Mucosa of stomach (tissue), 1 donor: ENCODE measurements around the gene SLC5A1.

Experiments used
- H3K27me3 ChIP-seq: one replicate; pipeline ENCODE4 v1.7.0; 2013; ENCODE audit warnings: mild to moderate bottlenecking, low read length; ENCODE audit not compliant: control insufficient read depth, insufficient read depth
- H3K36me3 ChIP-seq: one replicate; pipeline ENCODE4 v1.7.0; 2013; ENCODE audit warnings: low read length; ENCODE audit not compliant: control insufficient read depth, insufficient read depth
- H3K4me1 ChIP-seq: one replicate; pipeline ENCODE4 v1.7.0; 2013; ENCODE audit warnings: mild to moderate bottlenecking, low read length; ENCODE audit not compliant: control insufficient read depth, insufficient read depth
- H3K4me3 ChIP-seq: one replicate; pipeline ENCODE4 v1.7.0; 2013; ENCODE audit warnings: low read length
- H3K9ac ChIP-seq: one replicate; pipeline ENCODE4 v1.7.0; 2013; ENCODE audit warnings: mild to moderate bottlenecking, low read length, moderate library complexity
- H3K9me3 ChIP-seq: one replicate; pipeline ENCODE4 v1.7.0; 2013; ENCODE audit warnings: mild to moderate bottlenecking, low read length, moderate library complexity; ENCODE audit not compliant: control insufficient read depth
- donor health status: Pancreatic carcinoma.

Gene SLC5A1

GRCh38 chr22:32042924-32043323 is at the start of gene SLC5A1:
SLC5A1 (plus strand) TSS chr22:32043261; CDS start chr22:32043282, 21 bp downstream.
- H3K27me3 ChIP-seq: peaks cover 7% of the 10 kb centered on the region
- H3K9me3 ChIP-seq: no peaks in the 10 kb centered on the region
- H3K4me1 ChIP-seq: peaks cover 16% of the 10 kb centered on the region
- H3K9ac ChIP-seq: peak within 1 kb of the TSS; percentile 22
- peak within 1 kb of the TSS; percentile 32 for H3K4me3 ChIP-seq
- no peaks in the 10 kb centered on the region for H3K36me3 ChIP-seq

GRCh38 chr22:31995046-31995445 is 48.0 kb upstream of the SLC5A1 start:
- Histone ChIP-seq H3K9me3 (no peaks in the 10 kb centered on the region), H3K9ac (no peak overlapping the region), H3K36me3 (no peaks in the 10 kb centered on the region), H3K4me1 (peaks cover 4% of the 10 kb centered on the region), H3K4me3 (no peak overlapping the region), H3K27me3 (no peaks in the 10 kb centered on the region)

- Histone ChIP-seq H3K4me3 (no peak overlapping the region), H3K9ac (no peak overlapping the region), H3K9me3 (no peaks in the 10 kb centered on the region), H3K4me1 (peaks cover 4% of the 10 kb centered on the region), H3K27me3 (no peaks in the 10 kb centered on the region), H3K36me3 (no peaks in the 10 kb centered on the region)
These were observed 47.3 kb upstream of the SLC5A1 start for GRCh38 chr22:31995807-31996206.

- Histone ChIP-seq H3K4me3 (no peak overlapping the region), H3K4me1 (peaks cover 4% of the 10 kb centered on the region), H3K27me3 (no peaks in the 10 kb centered on the region), H3K36me3 (no peaks in the 10 kb centered on the region), H3K9me3 (no peaks in the 10 kb centered on the region), H3K9ac (no peak overlapping the region)
These were observed 44.2 kb upstream of the SLC5A1 start for GRCh38 chr22:31998784-31999385.

GRCh38 chr22:32000181-32000580 is 42.9 kb upstream of the SLC5A1 start:
- Histone ChIP-seq H3K9ac (no peak overlapping the region), H3K4me3 (no peak overlapping the region), H3K36me3 (no peaks in the 10 kb centered on the region), H3K9me3 (no peaks in the 10 kb centered on the region), H3K27me3 (no peaks in the 10 kb centered on the region), H3K4me1 (peaks cover 5% of the 10 kb centered on the region)

GRCh38 chr22:32005453-32005852 is 37.6 kb upstream of the SLC5A1 start:
- no peak overlapping the region for H3K4me3 ChIP-seq
- H3K9ac ChIP-seq: no peak overlapping the region
- no peaks in the 10 kb centered on the region for H3K9me3 ChIP-seq
- no peaks in the 10 kb centered on the region for H3K36me3 ChIP-seq
- peaks cover 8% of the 10 kb centered on the region for H3K4me1 ChIP-seq
- no peaks in the 10 kb centered on the region for H3K27me3 ChIP-seq

GRCh38 chr22:32013200-32013599 is 29.9 kb upstream of the SLC5A1 start:
- Histone ChIP-seq H3K4me1 (no peaks in the 10 kb centered on the region), H3K4me3 (no peak overlapping the region), H3K36me3 (no peaks in the 10 kb centered on the region)

GRCh38 chr22:32016081-32016480 is 27.0 kb upstream of the SLC5A1 start:
- Histone ChIP-seq H3K4me3 (no peak overlapping the region), H3K9me3 (no peaks in the 10 kb centered on the region), H3K9ac (no peak overlapping the region), H3K36me3 (no peaks in the 10 kb centered on the region), H3K27me3 (no peaks in the 10 kb centered on the region), H3K4me1 (no peaks in the 10 kb centered on the region)

More at GRCh38 chr22:32013200-32013599, 29.9 kb upstream of the SLC5A1 start:
- Histone ChIP-seq H3K27me3 (no peaks in the 10 kb centered on the region), H3K9ac (no peak overlapping the region), H3K9me3 (no peaks in the 10 kb centered on the region)

- Histone ChIP-seq H3K4me1 (peaks cover under 1% of the 10 kb centered on the region), H3K27me3 (no peaks in the 10 kb centered on the region), H3K36me3 (no peaks in the 10 kb centered on the region), H3K9me3 (no peaks in the 10 kb centered on the region), H3K9ac (no peak overlapping the region), H3K4me3 (no peak overlapping the region)
These were observed 25.0 kb upstream of the SLC5A1 start for GRCh38 chr22:32018056-32018455.

GRCh38 chr22:32020117-32020516 is 22.9 kb upstream of the SLC5A1 start:
- Histone ChIP-seq H3K4me1 (peaks cover 5% of the 10 kb centered on the region), H3K9me3 (no peaks in the 10 kb centered on the region), H3K4me3 (no peak overlapping the region), H3K9ac (no peak overlapping the region), H3K27me3 (no peaks in the 10 kb centered on the region), H3K36me3 (no peaks in the 10 kb centered on the region)

- Histone ChIP-seq H3K36me3 (no peaks in the 10 kb centered on the region), H3K4me1 (peaks cover 5% of the 10 kb centered on the region), H3K9me3 (no peaks in the 10 kb centered on the region), H3K4me3 (no peak overlapping the region), H3K9ac (no peak overlapping the region), H3K27me3 (no peaks in the 10 kb centered on the region)
These were observed 21.3 kb upstream of the SLC5A1 start for GRCh38 chr22:32021716-32022115.

GRCh38 chr22:32023251-32023827 is 19.7 kb upstream of the SLC5A1 start:
- no peak overlapping the region for H3K9ac ChIP-seq
- H3K4me3 ChIP-seq: no peak overlapping the region
- H3K27me3 ChIP-seq: no peaks in the 10 kb centered on the region
- no peaks in the 10 kb centered on the region for H3K36me3 ChIP-seq
- no peaks in the 10 kb centered on the region for H3K9me3 ChIP-seq
- H3K4me1 ChIP-seq: peaks cover 5% of the 10 kb centered on the region
